Mesothelial cell of epicardium (in vitro differentiated cells): ENCODE measurements around the gene GALNT18. TPM values are rescaled to one million over a fixed set of nuclear protein-coding genes. Genes with fewer than 3 reads are reported as not detected.

Source experiments
- DNase-seq, 2 experiments: peaks; one replicate each; pipeline ENCODE4 v3.0.0; 2021; ENCODE audit warnings: low spot score in 2 of 2; ENCODE audit not compliant: unreplicated experiment in 2 of 2
- H3K27ac Mint-ChIP-seq: 2 replicates; pipeline ENCODE4 v1.8.0; 2021; ENCODE audit warnings: mixed read lengths
- H3K27me3 Mint-ChIP-seq: 2 replicates; pipeline ENCODE4 v1.8.0; 2021; ENCODE audit warnings: low read depth, mixed read lengths
- H3K36me3 Mint-ChIP-seq: 2 replicates; pipeline ENCODE4 v1.8.0; 2021; ENCODE audit warnings: mixed read lengths
- H3K4me1 Mint-ChIP-seq: 2 replicates; pipeline ENCODE4 v1.8.0; 2021; ENCODE audit warnings: mixed read lengths
- H3K4me3 Mint-ChIP-seq: 2 replicates; pipeline ENCODE4 v1.8.0; 2021; ENCODE audit warnings: mild to moderate bottlenecking, moderate library complexity, mixed read lengths
- H3K9me3 Mint-ChIP-seq: 2 replicates; pipeline ENCODE4 v1.8.0; 2021; ENCODE audit warnings: mixed read lengths
- total RNA-seq: library from RNA; stranded (reverse); gene quantifications from 3 replicates; pipeline ENCODE4 v1.2.1, GENCODE V29; 2021
- TF ChIP-seq, protein P1 (sequence below): fragments of 200-600 bp; sonication (generic); IDR thresholded peaks from one replicate; pipeline ENCODE4 v1.5.0; 2021; ENCODE audit warnings: antibody characterized with exemption; ENCODE audit not compliant: unreplicated experiment

Gene GALNT18
- total RNA-seq, 1 donor from 2014 or later: 4.2 TPM

DNA sequence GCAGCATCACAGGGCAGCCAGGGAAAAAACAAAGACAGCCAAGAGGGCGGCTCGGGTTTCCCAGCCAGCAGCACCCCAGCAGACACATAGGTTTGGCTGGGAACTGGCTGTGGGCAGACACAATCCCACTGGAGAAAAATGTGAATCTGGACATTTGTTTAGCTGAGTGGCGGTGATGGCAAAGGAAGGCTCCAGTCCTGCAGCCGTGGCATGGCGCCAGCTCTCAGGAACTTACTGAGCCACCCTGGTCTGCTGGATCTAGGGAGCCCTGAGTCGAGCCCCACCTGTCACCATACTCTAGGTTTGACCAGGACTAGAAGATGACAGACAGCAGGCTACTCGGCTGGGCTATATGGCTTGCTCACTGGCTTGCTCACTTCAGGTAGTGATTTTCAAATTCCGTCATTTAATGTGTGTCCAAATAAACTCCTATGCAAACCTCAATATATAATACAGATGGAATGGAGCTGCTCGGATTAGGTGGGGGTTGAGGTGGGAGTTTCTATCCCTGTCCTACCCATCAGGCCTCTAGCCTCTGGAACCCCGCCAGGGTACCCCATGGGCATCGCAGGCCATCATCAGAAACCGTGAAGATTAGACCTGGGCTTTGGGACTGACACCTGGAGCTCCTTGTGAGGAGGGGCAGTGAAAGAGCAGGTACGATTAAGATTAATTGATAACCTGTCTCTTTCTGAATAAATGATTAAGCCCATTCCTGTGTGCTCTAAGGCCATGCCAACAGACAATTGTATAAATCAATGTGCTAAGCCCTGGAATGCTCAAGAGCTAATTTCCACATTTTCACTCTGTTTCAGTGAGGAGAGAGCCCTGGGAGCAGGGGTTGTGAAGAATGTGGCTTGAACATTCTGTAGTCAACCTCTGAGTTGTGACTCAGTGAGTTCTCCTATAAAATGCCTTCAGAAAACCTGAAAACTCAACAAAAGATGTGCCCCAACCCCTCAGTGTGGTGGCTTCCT lies 42.5 kb downstream of the GALNT18 start:
- Mint-ChIP-seq H3K9me3 (no peaks in the 10 kb centered on the region), H3K36me3 (no peaks in the 10 kb centered on the region), H3K4me3 (no peak overlapping the region)

DNA sequence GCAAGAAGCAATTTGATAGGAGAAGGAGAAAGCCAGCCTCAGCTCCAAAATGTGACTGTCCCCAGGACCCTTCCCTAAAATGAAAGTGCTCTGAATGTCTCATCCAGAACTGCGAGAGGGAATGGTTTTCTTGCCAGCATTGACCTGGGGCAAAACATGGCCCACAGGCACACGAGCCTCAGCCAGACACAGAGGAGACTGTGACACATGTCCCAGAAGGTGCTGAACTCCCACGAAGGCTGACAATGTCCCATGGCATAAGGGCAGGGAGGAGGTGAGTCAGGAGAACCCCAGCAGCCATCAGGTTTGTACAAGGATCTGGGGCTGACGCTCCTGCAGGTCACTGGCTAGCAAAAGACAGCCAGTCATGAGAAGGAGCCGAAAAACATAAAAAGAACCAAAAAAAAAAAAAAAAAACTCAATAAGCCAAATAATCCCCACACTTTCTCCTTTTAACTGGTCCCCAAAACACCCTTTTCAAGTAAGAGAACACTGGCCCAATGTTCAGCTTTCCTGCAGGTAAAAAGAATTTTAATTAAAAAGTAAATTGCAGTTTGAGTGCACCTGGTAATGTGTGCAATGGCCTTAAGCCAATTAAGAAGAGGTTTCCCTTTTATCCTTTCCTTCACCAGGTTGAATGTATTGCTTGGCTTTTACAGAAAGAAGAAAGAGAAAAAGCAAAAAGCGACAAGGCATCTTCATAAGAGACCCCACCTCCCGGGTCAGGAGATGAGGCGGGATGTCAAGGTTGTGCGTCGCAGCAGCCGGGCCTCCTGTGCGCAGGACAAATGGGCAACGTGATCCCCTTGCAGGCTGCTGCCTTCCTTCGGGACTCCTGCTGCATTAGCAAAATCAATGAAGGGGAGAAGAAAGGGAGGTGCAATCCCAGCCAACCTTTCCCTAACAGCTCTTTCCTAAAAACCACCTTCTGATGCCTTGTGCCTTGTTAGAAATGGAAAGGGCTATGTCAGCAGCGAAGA lies 43.6 kb downstream of the GALNT18 start:
- H3K27ac Mint-ChIP-seq: no peak overlapping the region
- peaks cover 32% of the 10 kb centered on the region for H3K27me3 Mint-ChIP-seq
- H3K36me3 Mint-ChIP-seq: no peaks in the 10 kb centered on the region
- no peak overlapping the region for H3K4me3 Mint-ChIP-seq
- TF ChIP-seq, protein P1, sequence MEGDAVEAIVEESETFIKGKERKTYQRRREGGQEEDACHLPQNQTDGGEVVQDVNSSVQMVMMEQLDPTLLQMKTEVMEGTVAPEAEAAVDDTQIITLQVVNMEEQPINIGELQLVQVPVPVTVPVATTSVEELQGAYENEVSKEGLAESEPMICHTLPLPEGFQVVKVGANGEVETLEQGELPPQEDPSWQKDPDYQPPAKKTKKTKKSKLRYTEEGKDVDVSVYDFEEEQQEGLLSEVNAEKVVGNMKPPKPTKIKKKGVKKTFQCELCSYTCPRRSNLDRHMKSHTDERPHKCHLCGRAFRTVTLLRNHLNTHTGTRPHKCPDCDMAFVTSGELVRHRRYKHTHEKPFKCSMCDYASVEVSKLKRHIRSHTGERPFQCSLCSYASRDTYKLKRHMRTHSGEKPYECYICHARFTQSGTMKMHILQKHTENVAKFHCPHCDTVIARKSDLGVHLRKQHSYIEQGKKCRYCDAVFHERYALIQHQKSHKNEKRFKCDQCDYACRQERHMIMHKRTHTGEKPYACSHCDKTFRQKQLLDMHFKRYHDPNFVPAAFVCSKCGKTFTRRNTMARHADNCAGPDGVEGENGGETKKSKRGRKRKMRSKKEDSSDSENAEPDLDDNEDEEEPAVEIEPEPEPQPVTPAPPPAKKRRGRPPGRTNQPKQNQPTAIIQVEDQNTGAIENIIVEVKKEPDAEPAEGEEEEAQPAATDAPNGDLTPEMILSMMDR: no peak
- H3K9me3 Mint-ChIP-seq: no peaks in the 10 kb centered on the region
- peaks cover 7% of the 10 kb centered on the region for H3K4me1 Mint-ChIP-seq
- no peak for DNase-seq

More for the DNA sequence above, 42.5 kb downstream of the GALNT18 start:
- no peak for DNase-seq
- Mint-ChIP-seq H3K27me3 (peaks cover 30% of the 10 kb centered on the region), H3K4me1 (peaks cover 11% of the 10 kb centered on the region), H3K27ac (no peak overlapping the region)
- TF ChIP-seq, protein P1: no peak

DNA sequence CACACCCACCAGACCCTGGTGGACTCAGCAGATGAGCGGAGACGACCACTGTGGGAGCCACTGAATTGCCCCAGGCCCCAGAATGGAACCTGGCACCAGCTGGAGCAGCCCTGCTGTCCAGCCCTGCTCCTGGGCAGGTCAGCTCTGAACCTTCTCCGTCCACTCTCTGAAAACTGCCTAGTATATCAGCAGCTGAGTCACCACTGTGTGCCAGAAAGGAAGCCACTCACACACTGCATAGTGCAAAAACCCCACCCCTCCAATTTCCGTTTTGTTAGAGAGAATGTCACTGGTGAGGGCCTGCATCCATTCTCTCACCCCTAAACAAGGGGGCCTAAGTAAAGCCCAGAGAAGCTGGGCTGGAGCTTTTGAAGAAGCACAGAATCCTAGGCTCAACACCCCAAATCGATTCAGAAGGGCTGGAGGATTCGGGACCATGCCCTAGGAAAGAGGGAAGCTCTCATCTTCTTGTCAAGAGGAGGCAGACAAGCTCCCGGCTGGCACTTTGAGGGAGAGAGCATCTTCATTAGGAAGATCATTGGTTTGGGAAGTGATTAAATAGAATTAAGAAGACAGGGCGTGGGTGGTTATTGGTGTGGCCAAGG lies 44.5 kb downstream of the GALNT18 start:
- TF ChIP-seq, protein P1: no peak
- H3K9me3 Mint-ChIP-seq: no peaks in the 10 kb centered on the region
- peaks cover 27% of the 10 kb centered on the region for H3K27me3 Mint-ChIP-seq
- H3K27ac Mint-ChIP-seq: no peak overlapping the region
- H3K36me3 Mint-ChIP-seq: no peaks in the 10 kb centered on the region
- no peak for DNase-seq
- H3K4me1 Mint-ChIP-seq: peaks cover 7% of the 10 kb centered on the region
- H3K4me3 Mint-ChIP-seq: no peak overlapping the region

DNA sequence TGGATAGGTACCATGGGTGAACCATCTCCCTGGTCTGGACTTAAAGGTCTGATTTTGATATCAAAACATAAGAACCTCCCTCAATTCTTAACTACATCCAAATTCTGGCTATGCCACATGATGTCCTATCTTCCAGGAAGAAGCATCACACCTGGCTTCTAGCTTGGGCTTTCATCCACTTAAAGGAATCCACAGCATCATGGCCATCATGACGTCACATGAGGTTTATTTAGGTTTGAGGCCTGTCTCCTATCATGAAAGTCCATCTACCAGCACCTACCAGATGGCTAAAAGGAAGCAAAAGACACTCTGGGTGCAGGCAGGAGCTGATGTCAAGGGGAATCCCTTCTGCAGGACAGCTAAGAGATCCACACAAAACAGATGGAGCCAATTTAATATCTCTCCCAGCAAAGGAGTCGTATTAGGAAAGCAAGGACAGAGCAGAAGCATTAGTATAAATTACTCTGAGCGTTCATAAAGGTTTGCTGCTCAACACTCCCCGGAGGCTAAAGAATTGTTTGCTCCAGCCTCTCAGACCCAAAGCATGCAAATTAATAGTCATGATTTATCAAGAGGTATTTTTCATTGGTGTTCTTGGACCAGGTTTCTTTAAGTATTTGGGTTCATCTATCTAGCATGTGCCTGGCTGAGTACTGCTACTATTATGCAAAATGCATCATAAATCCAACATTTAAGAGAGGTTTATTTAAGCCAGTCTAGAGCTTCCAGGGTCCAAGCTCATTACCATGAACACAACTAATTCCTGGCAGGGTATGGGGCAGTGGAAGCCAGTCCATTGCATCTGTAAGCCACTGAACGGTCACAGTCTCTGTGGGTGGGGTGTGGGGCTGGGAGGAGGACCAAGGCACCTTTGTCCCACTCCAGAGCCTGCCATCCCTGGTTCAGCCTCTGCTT lies 47.2 kb downstream of the GALNT18 start:
- TF ChIP-seq, protein P1: no peak
- no peaks in the 10 kb centered on the region for H3K9me3 Mint-ChIP-seq
- H3K4me3 Mint-ChIP-seq: no peak overlapping the region
- DNase-seq: no peak
- peaks cover 4% of the 10 kb centered on the region for H3K4me1 Mint-ChIP-seq
- no peak overlapping the region for H3K27ac Mint-ChIP-seq
- no peaks in the 10 kb centered on the region for H3K36me3 Mint-ChIP-seq
- peaks cover 11% of the 10 kb centered on the region for H3K27me3 Mint-ChIP-seq
